Brain microvascular endothelial cell (primary cell): Measurements from ENCODE around the gene RBBP4.

ENCODE experiments used
- DNase-seq: peaks from one replicate; pipeline ENCODE4 v3.0.0-alpha.2; 2020
- H3K27ac ChIP-seq: fragments of 250-450 bp; sonication (Bioruptor Pico); 2 replicates; pipeline ENCODE4 v1.5.1; 2020; ENCODE audit warnings: mild to moderate bottlenecking, moderate library complexity
- H3K27me3 ChIP-seq: fragments of 250-450 bp; sonication (Bioruptor Pico); replicated peaks from 2 replicates; pipeline ENCODE4 v1.5.1; 2020; ENCODE audit warnings: mild to moderate bottlenecking
- H3K36me3 ChIP-seq: fragments of 250-450 bp; sonication (Bioruptor Pico); replicated peaks from 2 replicates; pipeline ENCODE4 v1.5.1; 2020; ENCODE audit warnings: mild to moderate bottlenecking
- H3K4me3 ChIP-seq: 2 replicates; pipeline ENCODE4 v1.5.1; 2011; ENCODE audit warnings: low read depth, mild to moderate bottlenecking, control low read depth, low read length, moderate library complexity
- in situ Hi-C: cut with HindIII; loops from 2 replicates; pipeline ENCODE4 v1.10.0; 2017; ENCODE audit warnings: low sequenced_read_pairs, low pct_ligation_motif_present
- TF ChIP-seq, protein P1 (sequence below): IDR thresholded peaks from 2 replicates; pipeline ENCODE4 v1.5.1; 2011; ENCODE audit warnings: low read depth, mild to moderate bottlenecking, moderate library complexity, low read length, control low read depth, inconsistent platforms; ENCODE audit errors: missing control alignments

The RBBP4 gene

DNA sequence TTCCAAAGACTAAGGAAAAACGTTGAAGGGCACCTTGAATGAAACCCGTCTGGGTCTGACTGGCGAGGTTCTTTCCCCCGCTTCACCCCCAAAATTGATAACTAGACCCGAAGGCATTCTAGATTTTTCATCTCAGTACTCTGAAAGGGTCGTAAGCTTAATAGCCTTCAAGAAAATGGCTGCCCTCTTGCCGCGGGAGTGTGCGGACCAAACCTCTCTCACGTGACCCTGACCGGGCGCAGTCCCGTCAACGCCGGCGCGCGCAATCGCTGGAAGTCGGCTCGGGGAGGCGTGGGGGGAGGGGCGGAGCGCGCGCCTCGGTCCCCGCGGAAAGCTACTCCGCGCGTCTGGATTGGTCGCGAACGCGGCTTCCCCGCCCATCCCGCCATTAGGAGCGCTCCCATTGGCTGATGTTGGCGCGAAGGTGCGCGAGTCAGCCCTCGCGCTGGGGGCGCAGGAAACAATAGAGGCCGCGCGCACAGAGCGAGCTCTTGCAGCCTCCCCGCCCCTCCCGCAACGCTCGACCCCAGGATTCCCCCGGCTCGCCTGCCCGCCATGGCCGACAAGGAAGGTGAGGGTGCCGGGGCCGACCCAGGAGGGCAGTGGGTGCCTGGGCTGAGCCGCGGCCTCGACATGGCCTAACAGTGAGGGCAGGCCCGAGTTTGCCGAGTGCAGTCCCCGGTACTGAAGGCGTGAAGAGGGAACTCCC is at the start of gene RBBP4:
TSS of gene RBBP4 (plus strand) at position 457 of the 709 bp plus-strand sequence. CDS start at position 556, 99 bp downstream.
- H3K4me3 ChIP-seq = peak within 1 kb of the TSS; percentile 92

GRCh38 chr1:32605711-32606424 is 45.1 kb upstream of the RBBP4 start:
- no peak for DNase-seq
- Histone ChIP-seq H3K4me3 (no peak overlapping the region), H3K36me3 (no peaks in the 10 kb centered on the region), H3K27me3 (no peaks in the 10 kb centered on the region), H3K27ac (no peak overlapping the region)
- TF ChIP-seq, protein P1, sequence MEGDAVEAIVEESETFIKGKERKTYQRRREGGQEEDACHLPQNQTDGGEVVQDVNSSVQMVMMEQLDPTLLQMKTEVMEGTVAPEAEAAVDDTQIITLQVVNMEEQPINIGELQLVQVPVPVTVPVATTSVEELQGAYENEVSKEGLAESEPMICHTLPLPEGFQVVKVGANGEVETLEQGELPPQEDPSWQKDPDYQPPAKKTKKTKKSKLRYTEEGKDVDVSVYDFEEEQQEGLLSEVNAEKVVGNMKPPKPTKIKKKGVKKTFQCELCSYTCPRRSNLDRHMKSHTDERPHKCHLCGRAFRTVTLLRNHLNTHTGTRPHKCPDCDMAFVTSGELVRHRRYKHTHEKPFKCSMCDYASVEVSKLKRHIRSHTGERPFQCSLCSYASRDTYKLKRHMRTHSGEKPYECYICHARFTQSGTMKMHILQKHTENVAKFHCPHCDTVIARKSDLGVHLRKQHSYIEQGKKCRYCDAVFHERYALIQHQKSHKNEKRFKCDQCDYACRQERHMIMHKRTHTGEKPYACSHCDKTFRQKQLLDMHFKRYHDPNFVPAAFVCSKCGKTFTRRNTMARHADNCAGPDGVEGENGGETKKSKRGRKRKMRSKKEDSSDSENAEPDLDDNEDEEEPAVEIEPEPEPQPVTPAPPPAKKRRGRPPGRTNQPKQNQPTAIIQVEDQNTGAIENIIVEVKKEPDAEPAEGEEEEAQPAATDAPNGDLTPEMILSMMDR = no peak
- in situ Hi-C loops = no loop called here

More for the DNA sequence above, at the start of gene RBBP4:
- Histone ChIP-seq H3K36me3 (peaks cover 23% of the 10 kb centered on the region), H3K27ac (peak within 1 kb of the TSS; percentile 100), H3K27me3 (no peaks in the 10 kb centered on the region)
- TF ChIP-seq, protein P1 = no peak
- in situ Hi-C loops = no loop called here
- DNase-seq = peak; percentile 96

GRCh38 chr1:32606565-32607371 is 44.2 kb upstream of the RBBP4 start:
- H3K4me3 ChIP-seq = no peak overlapping the region
- H3K27me3 ChIP-seq = no peaks in the 10 kb centered on the region
- TF ChIP-seq, protein P1 = no peak
- in situ Hi-C loops = no loop called here
- no peak overlapping the region for H3K27ac ChIP-seq
- DNase-seq = no peak
- no peaks in the 10 kb centered on the region for H3K36me3 ChIP-seq

- no peak overlapping the region for H3K27ac ChIP-seq
- TF ChIP-seq, protein P1 = no peak
- in situ Hi-C loops = no loop called here
- no peaks in the 10 kb centered on the region for H3K27me3 ChIP-seq
- DNase-seq = no peak
- no peaks in the 10 kb centered on the region for H3K36me3 ChIP-seq
- H3K4me3 ChIP-seq = no peak overlapping the region
These were observed 41.8 kb upstream of the RBBP4 start for GRCh38 chr1:32609180-32609579.

GRCh38 chr1:32611859-32612188 is 39.2 kb upstream of the RBBP4 start:
- TF ChIP-seq, protein P1 = no peak
- in situ Hi-C loops = no loop called here
- no peak for DNase-seq
- H3K4me3 ChIP-seq = peak overlapping the region; percentile 60
- no peaks in the 10 kb centered on the region for H3K27me3 ChIP-seq
- H3K27ac ChIP-seq = no peak overlapping the region
- no peaks in the 10 kb centered on the region for H3K36me3 ChIP-seq
